ENCODE measurements around the gene NLE1. TPM values are rescaled to one million over a fixed set of nuclear protein-coding genes. Genes with fewer than 3 reads are reported as not detected.

NLE1 gene
- total and polyA plus RNA-seq, 2 donors: 4.9 to 11.2 TPM

- Histone ChIP-seq H3K4me3 (ENCODE audit: low read length in 2 of 2) (peak overlapping the region; percentile 93 to 98), H3K4me1 (ENCODE audit: control insufficient read depth in 2 of 2, insufficient read depth in 2 of 2, low read length in 2 of 2) (peaks cover 0 to 16% of the 10 kb centered on the region in 2 donors), H3K36me3 (ENCODE audit: control insufficient read depth in 2 of 2, insufficient read depth in 2 of 2, low read length in 1 of 2) (no peaks in the 10 kb centered on the region), H3K27me3 (ENCODE audit: control insufficient read depth in 2 of 2, insufficient read depth in 1 of 2, low read length in 1 of 2) (no peaks in the 10 kb centered on the region), H3K9me3 (ENCODE audit: control insufficient read depth in 2 of 2, insufficient read depth in 1 of 2, low read length in 1 of 2) (no peaks in the 10 kb centered on the region), H3K27ac (ENCODE audit: low read depth in 1 of 2, low read length in 1 of 2) (peak overlapping the region; percentile 74 to 90)
- peak in 7 of 9 donors; percentile 8 to 47 (median 18) for DNase-seq (ENCODE audit: low read depth in 6 of 9, low spot score in 9 of 9)
- 11% methylated on average over 9 of the region's 9 CpGs for WGBS
Observed at GRCh38 chr17:35087731-35088355, 54.3 kb downstream of the NLE1 start.

GRCh38 chr17:35086931-35087573, 55.1 kb downstream of the NLE1 start:
- WGBS: 96% methylated on average over 8 of the region's 8 CpGs
- no peak for DNase-seq (ENCODE audit: low read depth in 6 of 9, low spot score in 9 of 9)

GRCh38 chr17:35086164-35086563, 55.9 kb downstream of the NLE1 start:
- H3K9me3 ChIP-seq (ENCODE audit: control insufficient read depth in 2 of 2, insufficient read depth in 1 of 2, low read length in 1 of 2): no peaks in the 10 kb centered on the region
- H3K4me3 ChIP-seq (ENCODE audit: low read length in 2 of 2): no peak overlapping the region
- H3K4me1 ChIP-seq (ENCODE audit: control insufficient read depth in 2 of 2, insufficient read depth in 2 of 2, low read length in 2 of 2): peaks cover 0 to 18% of the 10 kb centered on the region in 2 donors
- no peak for DNase-seq (ENCODE audit: low read depth in 6 of 9, low spot score in 9 of 9)
- peak overlapping the region in 1 of 2 donors; percentile 27 for H3K27ac ChIP-seq (ENCODE audit: low read depth in 1 of 2, low read length in 1 of 2)
- WGBS: 97% methylated on average over 8 of the region's 8 CpGs
- H3K36me3 ChIP-seq (ENCODE audit: control insufficient read depth in 2 of 2, insufficient read depth in 2 of 2, low read length in 1 of 2): no peaks in the 10 kb centered on the region
- H3K27me3 ChIP-seq (ENCODE audit: control insufficient read depth in 2 of 2, insufficient read depth in 1 of 2, low read length in 1 of 2): no peaks in the 10 kb centered on the region

More at GRCh38 chr17:35086931-35087573, 55.1 kb downstream of the NLE1 start:
- Histone ChIP-seq H3K4me3 (ENCODE audit: low read length in 2 of 2) (no peak overlapping the region), H3K27me3 (ENCODE audit: control insufficient read depth in 2 of 2, insufficient read depth in 1 of 2, low read length in 1 of 2) (no peaks in the 10 kb centered on the region), H3K4me1 (ENCODE audit: control insufficient read depth in 2 of 2, insufficient read depth in 2 of 2, low read length in 2 of 2) (peaks cover 0 to 18% of the 10 kb centered on the region in 2 donors), H3K36me3 (ENCODE audit: control insufficient read depth in 2 of 2, insufficient read depth in 2 of 2, low read length in 1 of 2) (no peaks in the 10 kb centered on the region), H3K27ac (ENCODE audit: low read depth in 1 of 2, low read length in 1 of 2) (no peak overlapping the region), H3K9me3 (ENCODE audit: control insufficient read depth in 2 of 2, insufficient read depth in 1 of 2, low read length in 1 of 2) (no peaks in the 10 kb centered on the region)

GRCh38 chr17:35084987-35085386, 57.1 kb downstream of the NLE1 start:
- Histone ChIP-seq H3K27ac (ENCODE audit: low read depth in 1 of 2, low read length in 1 of 2) (no peak overlapping the region), H3K9me3 (ENCODE audit: control insufficient read depth in 2 of 2, insufficient read depth in 1 of 2, low read length in 1 of 2) (no peaks in the 10 kb centered on the region), H3K36me3 (ENCODE audit: control insufficient read depth in 2 of 2, insufficient read depth in 2 of 2, low read length in 1 of 2) (no peaks in the 10 kb centered on the region), H3K27me3 (ENCODE audit: control insufficient read depth in 2 of 2, insufficient read depth in 1 of 2, low read length in 1 of 2) (no peaks in the 10 kb centered on the region), H3K4me1 (ENCODE audit: control insufficient read depth in 2 of 2, insufficient read depth in 2 of 2, low read length in 2 of 2) (peaks cover 0 to 18% of the 10 kb centered on the region in 2 donors), H3K4me3 (ENCODE audit: low read length in 2 of 2) (no peak overlapping the region)
- WGBS: 95% methylated on average over 2 of the region's 2 CpGs
- DNase-seq (ENCODE audit: low read depth in 6 of 9, low spot score in 9 of 9): no peak

GRCh38 chr17:35083071-35083470, 59.0 kb downstream of the NLE1 start:
- H3K4me1 ChIP-seq (ENCODE audit: control insufficient read depth in 2 of 2, insufficient read depth in 2 of 2, low read length in 2 of 2): peaks cover 0 to 7% of the 10 kb centered on the region in 2 donors
- no peak overlapping the region for H3K4me3 ChIP-seq (ENCODE audit: low read length in 2 of 2)
- no peaks in the 10 kb centered on the region for H3K36me3 ChIP-seq (ENCODE audit: control insufficient read depth in 2 of 2, insufficient read depth in 2 of 2, low read length in 1 of 2)
- H3K27ac ChIP-seq (ENCODE audit: low read depth in 1 of 2, low read length in 1 of 2): no peak overlapping the region
- DNase-seq (ENCODE audit: low read depth in 6 of 9, low spot score in 9 of 9): no peak
- H3K9me3 ChIP-seq (ENCODE audit: control insufficient read depth in 2 of 2, insufficient read depth in 1 of 2, low read length in 1 of 2): no peaks in the 10 kb centered on the region
- no peaks in the 10 kb centered on the region for H3K27me3 ChIP-seq (ENCODE audit: control insufficient read depth in 2 of 2, insufficient read depth in 1 of 2, low read length in 1 of 2)
- WGBS: 95% methylated on average over 2 of the region's 2 CpGs

- Histone ChIP-seq H3K36me3 (ENCODE audit: control insufficient read depth in 2 of 2, insufficient read depth in 2 of 2, low read length in 1 of 2) (no peaks in the 10 kb centered on the region), H3K4me3 (ENCODE audit: low read length in 2 of 2) (no peak overlapping the region), H3K27ac (ENCODE audit: low read depth in 1 of 2, low read length in 1 of 2) (no peak overlapping the region), H3K4me1 (ENCODE audit: control insufficient read depth in 2 of 2, insufficient read depth in 2 of 2, low read length in 2 of 2) (peaks cover 0 to 3% of the 10 kb centered on the region in 2 donors), H3K27me3 (ENCODE audit: control insufficient read depth in 2 of 2, insufficient read depth in 1 of 2, low read length in 1 of 2) (no peaks in the 10 kb centered on the region), H3K9me3 (ENCODE audit: control insufficient read depth in 2 of 2, insufficient read depth in 1 of 2, low read length in 1 of 2) (no peaks in the 10 kb centered on the region)
- WGBS: 53% methylated on average over 3 of the region's 3 CpGs
- DNase-seq (ENCODE audit: low read depth in 6 of 9, low spot score in 9 of 9): no peak
Observed at GRCh38 chr17:35082073-35082657, 59.9 kb downstream of the NLE1 start.

GRCh38 chr17:35081638-35082037, 60.5 kb downstream of the NLE1 start:
- 94% methylated on average over 1 of the region's 1 CpG for WGBS
- DNase-seq (ENCODE audit: low read depth in 6 of 9, low spot score in 9 of 9): no peak
- no peak overlapping the region for H3K4me3 ChIP-seq (ENCODE audit: low read length in 2 of 2)
- H3K27me3 ChIP-seq (ENCODE audit: control insufficient read depth in 2 of 2, insufficient read depth in 1 of 2, low read length in 1 of 2): no peaks in the 10 kb centered on the region
- no peaks in the 10 kb centered on the region for H3K9me3 ChIP-seq (ENCODE audit: control insufficient read depth in 2 of 2, insufficient read depth in 1 of 2, low read length in 1 of 2)
- H3K4me1 ChIP-seq (ENCODE audit: control insufficient read depth in 2 of 2, insufficient read depth in 2 of 2, low read length in 2 of 2): peaks cover 0 to 3% of the 10 kb centered on the region in 2 donors
- H3K27ac ChIP-seq (ENCODE audit: low read depth in 1 of 2, low read length in 1 of 2): no peak overlapping the region
- H3K36me3 ChIP-seq (ENCODE audit: control insufficient read depth in 2 of 2, insufficient read depth in 2 of 2, low read length in 1 of 2): no peaks in the 10 kb centered on the region

DNA sequence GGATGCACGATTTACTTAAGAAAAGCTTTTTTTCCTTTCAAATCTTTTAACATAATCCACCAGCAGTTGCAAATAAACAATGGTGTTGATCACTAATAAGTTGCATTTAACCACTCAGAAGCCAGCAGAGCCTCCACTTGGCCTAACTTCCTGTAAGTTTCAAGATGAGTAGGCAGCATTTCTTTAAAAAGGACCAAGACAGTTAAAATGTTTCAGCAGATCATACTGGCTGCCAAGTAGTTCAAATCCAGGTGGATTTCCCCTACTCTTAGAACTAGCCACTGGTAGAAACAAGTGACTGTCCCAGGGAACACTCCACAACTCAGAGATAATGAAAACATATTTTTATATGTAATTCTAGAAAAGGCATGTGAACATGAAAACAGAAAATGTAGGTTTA, 61.6 kb downstream of the NLE1 start:
- WGBS: 76% methylated on average over 1 of the region's 1 CpG
- H3K4me3 ChIP-seq (ENCODE audit: low read length in 2 of 2): no peak overlapping the region
- no peak for DNase-seq (ENCODE audit: low read depth in 6 of 9, low spot score in 9 of 9)
- no peaks in the 10 kb centered on the region for H3K36me3 ChIP-seq (ENCODE audit: control insufficient read depth in 2 of 2, insufficient read depth in 2 of 2, low read length in 1 of 2)
- H3K4me1 ChIP-seq (ENCODE audit: control insufficient read depth in 2 of 2, insufficient read depth in 2 of 2, low read length in 2 of 2): peaks cover 0 to 3% of the 10 kb centered on the region in 2 donors
- no peaks in the 10 kb centered on the region for H3K27me3 ChIP-seq (ENCODE audit: control insufficient read depth in 2 of 2, insufficient read depth in 1 of 2, low read length in 1 of 2)
- H3K9me3 ChIP-seq (ENCODE audit: control insufficient read depth in 2 of 2, insufficient read depth in 1 of 2, low read length in 1 of 2): no peaks in the 10 kb centered on the region
- no peak overlapping the region for H3K27ac ChIP-seq (ENCODE audit: low read depth in 1 of 2, low read length in 1 of 2)
